NB4 (cell line): ENCODE data around the gene OR3A3.
A peak's percentile ranks its signal among the peaks of the same experiment; 100 is the strongest.
"Not testable (repeated sequence)": the region's sequence is repeated elsewhere in the genome, so short reads cannot be mapped to it uniquely, and the experiment has no call there.

ENCODE experiments used
- DNase-seq: peaks from one replicate; pipeline ENCODE4 v3.0.0; 2010; ENCODE audit warnings: low read depth
- H3K4me3 ChIP-seq: one replicate; pipeline ENCODE4 v1.5.1; 2011; ENCODE audit warnings: mild to moderate bottlenecking, low read depth, low read length, moderate library complexity
- MYC ChIP-seq: IDR thresholded peaks from 2 replicates; pipeline ENCODE4 v1.6.1; 2011; ENCODE audit warnings: low read depth, low read length
- POLR2A ChIP-seq: IDR thresholded peaks from 2 replicates; pipeline ENCODE4 v1.6.1; 2011; ENCODE audit warnings: mild to moderate bottlenecking; ENCODE audit not compliant: insufficient read length; ENCODE audit errors: extremely low read depth
- TF ChIP-seq, protein P1 (sequence below): IDR thresholded peaks from 2 replicates; pipeline ENCODE4 v1.6.1; 2011; ENCODE audit warnings: low read depth, low read length
- TF ChIP-seq, protein P2 (sequence below): IDR thresholded peaks from one replicate; pipeline ENCODE4 v1.5.1; 2012; ENCODE audit warnings: low read depth, low read length

Gene OR3A3

DNA sequence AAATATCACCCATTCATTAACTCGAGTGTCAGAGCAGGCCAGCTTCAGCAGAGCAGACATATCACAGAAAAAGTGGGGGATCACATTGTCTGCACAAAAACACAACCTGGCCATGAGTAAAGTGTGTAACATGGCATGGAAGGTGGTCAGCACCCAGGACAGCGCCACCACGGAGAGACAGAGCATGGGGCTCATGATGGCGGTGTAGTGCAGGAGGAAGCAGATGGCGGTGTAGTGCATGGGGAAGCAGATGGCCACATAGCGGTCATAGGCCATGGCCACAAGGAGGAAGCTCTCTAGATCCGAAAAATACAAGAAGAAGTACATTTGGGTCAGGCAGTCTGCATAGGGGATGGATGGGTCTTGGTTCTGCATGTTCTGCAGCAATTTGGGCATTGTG lies 22.0 kb downstream of the OR3A3 start:
- DNase-seq: peak; percentile 65
- not testable (repeated sequence) for H3K4me3 ChIP-seq
- TF ChIP-seq MYC: peak; percentile 72
- TF ChIP-seq, protein P1, sequence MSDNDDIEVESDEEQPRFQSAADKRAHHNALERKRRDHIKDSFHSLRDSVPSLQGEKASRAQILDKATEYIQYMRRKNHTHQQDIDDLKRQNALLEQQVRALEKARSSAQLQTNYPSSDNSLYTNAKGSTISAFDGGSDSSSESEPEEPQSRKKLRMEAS: peak; percentile 72

DNA sequence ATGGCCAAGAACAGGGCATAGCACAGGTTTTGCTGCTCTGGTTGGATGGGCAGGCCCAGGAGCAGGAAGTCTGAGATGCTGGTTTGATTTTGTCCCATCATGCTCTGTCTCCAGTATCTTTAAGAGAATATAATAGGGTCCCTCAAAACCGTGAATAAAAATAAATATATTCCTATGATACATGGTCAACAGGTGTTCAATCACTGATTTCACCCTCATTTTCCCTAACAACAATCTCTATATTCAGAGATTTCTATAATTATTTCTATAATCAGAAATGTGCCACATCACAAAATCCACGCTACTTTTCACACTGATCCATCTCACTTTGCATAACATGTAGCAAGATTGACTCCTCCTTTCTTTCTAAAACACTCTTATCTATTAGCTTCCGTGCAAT lies 22.6 kb downstream of the OR3A3 start, which contains the start of gene OR1E2:
TSS of gene OR1E2 (minus strand) at position 101 of the 400 bp plus-strand sequence. CDS start at position 101, 0 bp downstream.
- TF ChIP-seq, protein P1: no peak
- TF ChIP-seq MYC: no peak
- no peak for TF ChIP-seq POLR2A
- TF ChIP-seq, protein P2, sequence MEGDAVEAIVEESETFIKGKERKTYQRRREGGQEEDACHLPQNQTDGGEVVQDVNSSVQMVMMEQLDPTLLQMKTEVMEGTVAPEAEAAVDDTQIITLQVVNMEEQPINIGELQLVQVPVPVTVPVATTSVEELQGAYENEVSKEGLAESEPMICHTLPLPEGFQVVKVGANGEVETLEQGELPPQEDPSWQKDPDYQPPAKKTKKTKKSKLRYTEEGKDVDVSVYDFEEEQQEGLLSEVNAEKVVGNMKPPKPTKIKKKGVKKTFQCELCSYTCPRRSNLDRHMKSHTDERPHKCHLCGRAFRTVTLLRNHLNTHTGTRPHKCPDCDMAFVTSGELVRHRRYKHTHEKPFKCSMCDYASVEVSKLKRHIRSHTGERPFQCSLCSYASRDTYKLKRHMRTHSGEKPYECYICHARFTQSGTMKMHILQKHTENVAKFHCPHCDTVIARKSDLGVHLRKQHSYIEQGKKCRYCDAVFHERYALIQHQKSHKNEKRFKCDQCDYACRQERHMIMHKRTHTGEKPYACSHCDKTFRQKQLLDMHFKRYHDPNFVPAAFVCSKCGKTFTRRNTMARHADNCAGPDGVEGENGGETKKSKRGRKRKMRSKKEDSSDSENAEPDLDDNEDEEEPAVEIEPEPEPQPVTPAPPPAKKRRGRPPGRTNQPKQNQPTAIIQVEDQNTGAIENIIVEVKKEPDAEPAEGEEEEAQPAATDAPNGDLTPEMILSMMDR: no peak
- no peak within 1 kb of the TSS for H3K4me3 ChIP-seq
- no peak for DNase-seq

DNA sequence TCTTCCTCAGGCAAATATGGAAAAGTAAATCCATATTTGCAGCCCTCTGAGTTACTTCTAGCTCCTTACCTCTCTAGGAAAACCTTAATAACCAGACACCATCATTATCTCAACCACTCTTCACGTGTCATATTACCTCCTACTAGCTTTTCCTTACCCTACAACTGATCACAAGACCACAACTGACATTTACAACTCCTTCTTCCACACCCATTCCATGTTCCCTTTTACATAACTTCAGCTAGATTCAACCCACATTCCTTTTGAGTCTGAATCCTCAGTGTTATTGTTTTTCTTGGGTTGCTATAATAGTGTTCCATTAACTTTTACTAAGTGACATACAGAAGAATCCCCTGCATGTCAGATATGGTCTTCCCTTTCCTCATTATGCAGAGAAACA lies 27.2 kb downstream of the OR3A3 start:
- TF ChIP-seq POLR2A: no peak
- TF ChIP-seq, protein P1: no peak
- TF ChIP-seq, protein P2: no peak
- no peak for TF ChIP-seq MYC
- DNase-seq: no peak
- no peak overlapping the region for H3K4me3 ChIP-seq

DNA sequence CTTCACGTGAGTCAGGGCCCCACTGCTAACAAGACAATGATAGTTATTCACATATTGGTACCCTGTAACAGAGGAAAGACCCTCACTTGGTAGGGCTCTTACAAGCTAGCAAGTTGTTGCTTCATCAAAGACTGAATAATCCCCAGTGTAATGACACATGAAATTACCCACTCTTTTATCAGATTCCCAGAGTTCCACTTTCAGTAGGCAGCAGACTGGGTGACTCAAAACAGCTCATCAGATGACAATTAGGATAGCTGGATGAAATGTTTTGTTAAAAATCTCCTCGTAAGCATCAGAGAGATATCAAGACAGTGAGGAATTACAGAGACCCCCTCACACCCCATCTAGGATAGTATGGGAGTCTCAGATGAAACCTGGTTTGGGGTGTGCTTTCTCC lies 29.3 kb downstream of the OR3A3 start:
- TF ChIP-seq, protein P1: no peak
- TF ChIP-seq, protein P2: no peak
- TF ChIP-seq POLR2A: no peak
- TF ChIP-seq MYC: no peak
- no peak overlapping the region for H3K4me3 ChIP-seq

DNA sequence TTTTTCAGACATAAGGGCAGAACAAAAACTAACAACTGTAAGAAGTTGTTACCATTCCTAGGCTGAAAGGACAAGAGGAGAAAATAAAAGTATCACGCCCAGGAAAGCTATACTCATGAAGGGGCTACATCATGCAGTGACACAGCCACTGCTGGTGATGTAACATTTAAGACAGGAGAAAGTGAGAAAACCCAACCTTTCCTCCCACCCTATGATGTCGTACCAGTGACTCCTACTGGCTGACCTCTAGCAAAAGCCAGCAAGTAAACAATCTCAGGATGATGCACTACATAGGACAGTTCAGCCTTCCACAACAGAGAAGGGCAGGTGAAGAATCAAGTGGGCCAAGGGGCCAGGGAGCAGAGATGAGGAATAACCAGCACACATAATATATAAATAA lies 36.5 kb downstream of the OR3A3 start:
- no peak overlapping the region for H3K4me3 ChIP-seq
- TF ChIP-seq POLR2A (no peak), MYC (no peak)
- TF ChIP-seq, protein P1: no peak
- TF ChIP-seq, protein P2: peak; percentile 40
- peak; percentile 60 for DNase-seq

More for the DNA sequence above, 29.3 kb downstream of the OR3A3 start:
- DNase-seq: no peak

DNA sequence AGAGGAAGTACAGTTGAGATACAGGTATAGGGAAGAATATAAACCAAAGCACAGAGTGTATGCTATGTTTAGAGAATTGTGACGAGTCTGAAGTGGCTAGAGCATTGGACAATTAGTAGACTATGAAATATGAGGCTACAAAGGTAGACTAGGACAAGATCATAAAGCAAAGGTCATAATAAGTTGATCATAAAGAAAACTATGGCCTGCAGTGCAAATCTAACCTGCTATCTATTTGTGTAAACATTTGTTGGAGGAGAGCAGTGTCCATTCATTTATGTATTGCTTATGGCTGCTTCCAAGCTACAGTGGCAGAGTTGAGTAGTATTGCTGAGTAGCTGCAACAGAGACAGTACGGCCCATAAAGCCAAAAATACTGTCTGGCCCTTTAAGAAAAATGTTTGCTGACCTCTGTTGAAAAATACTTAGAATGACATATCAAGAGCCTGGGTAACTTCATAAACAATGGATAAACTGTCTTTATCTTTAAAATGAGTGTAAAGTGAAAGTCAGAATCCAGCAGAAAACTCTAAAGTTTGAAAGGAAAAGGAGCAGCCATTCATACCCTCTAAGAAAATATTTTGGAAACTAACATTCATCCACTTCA lies 37.0 kb downstream of the OR3A3 start:
- TF ChIP-seq MYC (no peak), POLR2A (no peak)
- TF ChIP-seq, protein P2: no peak
- TF ChIP-seq, protein P1: no peak
- H3K4me3 ChIP-seq: no peak overlapping the region
- DNase-seq: no peak

DNA sequence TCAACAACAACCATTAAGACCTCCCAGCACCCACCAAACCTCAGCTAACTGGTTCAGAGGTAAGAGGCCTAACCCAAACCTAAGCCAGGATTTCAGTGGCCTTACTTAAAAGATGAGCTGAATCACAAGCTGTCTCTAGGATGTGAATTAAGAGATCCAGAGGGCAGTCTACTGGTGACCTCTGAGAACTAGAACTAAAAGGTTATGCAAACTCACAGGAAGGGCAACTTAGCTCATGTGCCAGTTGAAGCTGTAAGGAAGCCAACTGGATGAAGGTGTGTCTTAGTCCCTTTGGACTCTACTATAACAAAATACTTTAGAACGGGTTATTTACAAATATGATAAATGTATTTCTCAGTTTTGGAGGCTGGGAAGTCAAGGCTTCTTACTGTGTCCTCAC lies 55.2 kb downstream of the OR3A3 start:
- DNase-seq, H3K4me3 ChIP-seq: not testable (repeated sequence)
